Spleen (tissue), 11 donors: ENCODE measurements around the gene ALG12. TPM values are rescaled to one million over a fixed set of nuclear protein-coding genes. Genes with fewer than 3 reads are reported as not detected.

Source experiments
- DNase-seq: peaks from one replicate; pipeline ENCODE4 v3.0.0-alpha.2; 2020
- H3K27ac ChIP-seq, 8 donors: fragments of 200-600 bp; sonication (generic) in 7 of 8; 1 replicate in 4 of 8; 2 replicates in 4 of 8; pipeline versions ENCODE4 v1.5.0 to v1.8.0; 2016 to 2021; ENCODE audit warnings: inconsistent platforms in 4 of 8, mild to moderate bottlenecking in 4 of 8, moderate library complexity in 1 of 8
- H3K27me3 ChIP-seq, 7 donors: fragments of 200-600 bp; sonication (generic) in 6 of 7; replicated peaks in 1 of 7; 1 replicate in 4 of 7; 2 replicates in 3 of 7; pipeline versions ENCODE4 v1.5.0 to v1.8.0; 2016 to 2021; ENCODE audit warnings: inconsistent platforms in 3 of 7, mild to moderate bottlenecking in 1 of 7
- H3K36me3 ChIP-seq, 6 donors: fragments of 200-600 bp; sonication (generic) in 5 of 6; 1 replicate in 4 of 6; 2 replicates in 2 of 6; pipeline versions ENCODE4 v1.5.0 to v1.8.0; 2016 to 2021; ENCODE audit warnings: inconsistent platforms in 2 of 6
- H3K4me1 ChIP-seq, 6 donors: fragments of 200-600 bp; sonication (generic) in 5 of 6; 1 replicate in 3 of 6; 2 replicates in 3 of 6; pipeline versions ENCODE4 v1.5.0 to v1.8.0; 2016 to 2021; ENCODE audit warnings: inconsistent platforms in 3 of 6
- H3K4me3 ChIP-seq, 8 donors: fragments of 200-600 bp; sonication (generic) in 7 of 8; 1 replicate in 4 of 8; 2 replicates in 4 of 8; pipeline versions ENCODE4 v1.5.0 to v1.8.0; 2016 to 2021; ENCODE audit warnings: inconsistent platforms in 4 of 8, mild to moderate bottlenecking in 4 of 8, moderate library complexity in 2 of 8
- H3K9me3 ChIP-seq, 8 donors: fragments of 200-600 bp; sonication (generic) in 7 of 8; 1 replicate in 4 of 8; 2 replicates in 4 of 8; pipeline versions ENCODE4 v1.5.0 to v1.8.0; 2016 to 2021; ENCODE audit warnings: inconsistent platforms in 4 of 8
- POLR2A ChIP-seq, 3 donors: fragments of 450-650 bp; IDR thresholded peaks; one replicate each; pipeline ENCODE4 v1.5.1; 2017; ENCODE audit warnings: antibody characterized with exemption in 3 of 3, mild to moderate bottlenecking in 1 of 3
- POLR2AphosphoS5 ChIP-seq, 3 donors: sonication (generic); formaldehyde crosslinking; IDR thresholded peaks; one replicate each; pipeline ENCODE4 v1.5.1; 2017; ENCODE audit warnings: antibody characterized with exemption in 3 of 3
- WGBS, 5 donors: extraction: QIAGEN DNeasy Blood & Tissue Kit in 3 of 5; methylation state at CpG; one replicate each; pipeline versions ENCODE4 v1.1.5 to v1.1.7; 2013 to 2018; 5-methylcytosine and 5-hydroxymethylcytosine counted together
- intact Hi-C: fragments of 100-400 bp; cut with DNase I; formaldehyde crosslinking; loops from one replicate; pipeline ENCODE4 v1.15.0; 2023; ENCODE audit warnings: low total_unique reads
- polyA plus RNA-seq, 3 donors: library from polyadenylated mRNA; stranded (reverse); fragments of 200-250 nt; gene quantifications; one replicate each; pipeline ENCODE4 v1.2.1, GENCODE V29; 2013
- total RNA-seq, 7 donors: library from RNA; depleted of rRNA in 3 of 7; stranded (reverse); fragments of >200 nt in 3 of 7; fragmentation: NEBNext Ultra II Directional in 4 of 7; extraction: Animal tissue kit (Norgen Biotek cat#: 25700) in 4 of 7; gene quantifications; one replicate each; pipeline versions ENCODE4 v1.1.0 to v1.2.1, GENCODE V29; 2016 to 2021
- TF ChIP-seq, protein P1 (sequence below), 11 experiments: fragments of 200-600 bp in 7 of 11; fragments of 450-650 bp in 4 of 11; sonication (generic) in 4 of 11; IDR thresholded peaks in 8 of 11; conservative IDR thresholded peaks in 3 of 11; 1 replicate in 7 of 11; 2 replicates in 4 of 11; pipeline versions ENCODE4 v1.4.0 to v1.8.0; 2016 to 2021; ENCODE audit warnings: antibody characterized with exemption in 11 of 11, inconsistent platforms in 4 of 11, mild to moderate bottlenecking in 1 of 11
- donor health status: healthy with polysubstance abuse.
- donor health status: DM: no; HTN: no; CAD: no; lungs with moderate emphysema.
- donor health status: DM: no; HTN: no; CAD: no.
- donor health status: Bipolar disorder and iron deficiency.
- donor health status: healthy.
- donor health status: DM: no; HTN: no; CAD: no.
- donor health status: DM: yes; HTN: yes; CAD: no.

The ALG12 gene
- total and polyA plus RNA-seq, 10 donors: 5.7 to 20.1 (median 11.8) TPM

DNA sequence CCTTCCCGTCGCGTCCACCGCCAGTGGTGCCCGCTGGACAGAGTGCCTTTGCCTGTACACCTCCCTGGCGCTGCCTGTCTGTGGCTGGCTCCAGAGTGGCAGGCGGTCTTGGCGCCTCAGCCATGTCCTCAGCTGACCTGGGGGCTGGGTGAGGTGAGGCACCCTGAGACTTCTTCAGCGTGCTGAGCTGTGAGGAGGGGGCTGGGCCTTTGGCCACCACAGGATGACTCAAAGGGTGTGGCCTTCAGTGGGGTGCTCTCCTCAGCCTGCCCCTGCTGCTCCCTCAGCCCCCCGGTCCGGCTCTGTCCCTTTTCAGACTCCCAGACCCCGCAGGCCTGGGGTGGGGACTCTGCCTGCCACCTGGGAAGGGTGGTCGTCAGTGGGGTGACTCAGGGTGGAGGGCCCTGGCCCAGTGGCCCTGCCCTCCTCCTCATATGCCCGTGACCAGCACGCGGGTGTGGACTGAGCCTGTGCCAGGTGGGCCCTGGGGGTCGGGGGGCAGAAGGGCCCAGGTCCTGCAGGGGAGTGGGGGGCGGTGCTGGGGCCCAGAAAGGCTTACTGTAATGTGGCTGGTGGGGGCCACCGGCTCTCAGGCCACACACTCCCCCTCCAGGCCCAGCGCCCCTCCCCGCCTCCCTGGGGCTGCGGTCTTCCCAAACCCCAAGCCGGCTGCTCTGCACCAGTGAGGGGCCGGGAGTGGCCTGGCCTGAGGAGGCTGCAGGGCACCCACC is 16.1 kb upstream of the ALG12 start:
- Histone ChIP-seq H3K27me3 (peaks cover 0 to 1% (median 0%) of the 10 kb centered on the region in 7 donors), H3K9me3 (no peaks in the 10 kb centered on the region), H3K4me3 (peak overlapping the region; percentile 38 to 81 (median 46)), H3K27ac (peak overlapping the region; percentile 90 to 100 (median 97)), H3K36me3 (no peaks in the 10 kb centered on the region), H3K4me1 (peaks cover 60 to 95% (median 88%) of the 10 kb centered on the region in 6 donors)
- WGBS, 5 donors: 20 to 42% (median 38%) methylated on average over 1 to 24 of the region's 24 CpGs
- peak; percentile 91 for DNase-seq
- peak; percentile 57 to 83 (median 58) for TF ChIP-seq POLR2AphosphoS5 (IDR thresholded peaks at IDR 0.05)
- TF ChIP-seq, protein P1, sequence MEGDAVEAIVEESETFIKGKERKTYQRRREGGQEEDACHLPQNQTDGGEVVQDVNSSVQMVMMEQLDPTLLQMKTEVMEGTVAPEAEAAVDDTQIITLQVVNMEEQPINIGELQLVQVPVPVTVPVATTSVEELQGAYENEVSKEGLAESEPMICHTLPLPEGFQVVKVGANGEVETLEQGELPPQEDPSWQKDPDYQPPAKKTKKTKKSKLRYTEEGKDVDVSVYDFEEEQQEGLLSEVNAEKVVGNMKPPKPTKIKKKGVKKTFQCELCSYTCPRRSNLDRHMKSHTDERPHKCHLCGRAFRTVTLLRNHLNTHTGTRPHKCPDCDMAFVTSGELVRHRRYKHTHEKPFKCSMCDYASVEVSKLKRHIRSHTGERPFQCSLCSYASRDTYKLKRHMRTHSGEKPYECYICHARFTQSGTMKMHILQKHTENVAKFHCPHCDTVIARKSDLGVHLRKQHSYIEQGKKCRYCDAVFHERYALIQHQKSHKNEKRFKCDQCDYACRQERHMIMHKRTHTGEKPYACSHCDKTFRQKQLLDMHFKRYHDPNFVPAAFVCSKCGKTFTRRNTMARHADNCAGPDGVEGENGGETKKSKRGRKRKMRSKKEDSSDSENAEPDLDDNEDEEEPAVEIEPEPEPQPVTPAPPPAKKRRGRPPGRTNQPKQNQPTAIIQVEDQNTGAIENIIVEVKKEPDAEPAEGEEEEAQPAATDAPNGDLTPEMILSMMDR (IDR thresholded peaks at IDR 0.05 in 8 of 11, conservative IDR thresholded peaks at IDR 0.05 in 3 of 11): no peak
- intact Hi-C loops: loop anchor here (5.0 kb wide), 2 partner anchors 38 to 58 kb away; no protein-coding TSS in a partner anchor

DNA sequence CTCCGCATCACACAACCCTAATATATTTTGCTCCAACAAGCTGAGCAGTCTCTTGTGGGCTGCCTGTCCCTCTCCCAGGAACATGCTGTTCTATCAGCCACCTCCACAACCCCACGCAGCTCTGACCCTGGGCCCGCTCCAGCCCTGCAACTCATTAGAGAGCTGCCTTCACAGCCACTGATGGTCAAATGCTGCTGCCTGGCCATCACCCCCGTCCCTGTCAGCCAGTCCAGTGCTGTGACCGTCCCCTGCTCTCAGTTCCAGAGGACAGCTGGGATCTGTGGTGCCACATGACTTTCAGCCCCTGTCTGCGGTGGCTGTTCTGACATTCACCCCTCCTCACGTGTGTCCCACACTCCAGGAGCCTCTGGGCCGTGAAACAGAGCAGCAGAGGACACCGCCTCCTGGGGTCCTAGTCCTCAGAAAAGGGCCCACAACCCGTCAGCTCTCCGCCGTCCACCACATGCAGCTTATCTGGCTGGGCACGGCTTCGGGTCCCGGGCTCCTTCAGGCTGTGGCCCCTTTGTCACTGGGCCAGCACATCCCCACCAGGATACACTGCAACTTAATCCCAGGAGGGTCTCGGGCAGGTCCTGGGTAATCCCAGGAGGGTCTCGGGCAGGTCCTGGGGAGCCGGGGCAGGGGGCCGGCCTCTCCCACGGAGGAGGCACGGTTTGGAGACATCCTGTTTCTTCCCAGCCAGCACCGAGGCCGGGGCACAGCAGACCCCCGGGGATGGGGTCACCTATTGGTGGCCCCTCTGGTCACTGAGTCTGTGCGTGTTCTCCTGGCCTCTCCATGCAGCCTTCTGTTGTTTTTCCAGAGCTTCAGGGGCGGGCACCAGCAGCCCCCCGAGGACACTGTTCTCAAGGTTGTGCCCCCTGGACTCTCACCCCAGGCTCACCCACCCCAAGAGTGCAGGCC is 15.3 kb upstream of the ALG12 start:
- TF ChIP-seq, protein P1 (IDR thresholded peaks at IDR 0.05 in 8 of 11, conservative IDR thresholded peaks at IDR 0.05 in 3 of 11): no peak
- peak; percentile 74 to 77 (median 74) for TF ChIP-seq POLR2AphosphoS5 (IDR thresholded peaks at IDR 0.05)
- Histone ChIP-seq H3K4me1 (peaks cover 56 to 93% (median 90%) of the 10 kb centered on the region in 6 donors), H3K9me3 (no peaks in the 10 kb centered on the region), H3K4me3 (peak overlapping the region in 6 of 8 donors; percentile 38 to 81 (median 46)), H3K36me3 (no peaks in the 10 kb centered on the region), H3K27me3 (peaks cover 0 to 10% (median 0%) of the 10 kb centered on the region in 7 donors), H3K27ac (peak overlapping the region; percentile 90 to 100 (median 97))
- WGBS, 5 donors: 75 to 84% (median 84%) methylated on average over 14 to 27 of the region's 27 CpGs
- intact Hi-C loops: loop anchor here (5.0 kb wide), 2 partner anchors 39 to 59 kb away; no protein-coding TSS in a partner anchor
- DNase-seq: peak; percentile 83

DNA sequence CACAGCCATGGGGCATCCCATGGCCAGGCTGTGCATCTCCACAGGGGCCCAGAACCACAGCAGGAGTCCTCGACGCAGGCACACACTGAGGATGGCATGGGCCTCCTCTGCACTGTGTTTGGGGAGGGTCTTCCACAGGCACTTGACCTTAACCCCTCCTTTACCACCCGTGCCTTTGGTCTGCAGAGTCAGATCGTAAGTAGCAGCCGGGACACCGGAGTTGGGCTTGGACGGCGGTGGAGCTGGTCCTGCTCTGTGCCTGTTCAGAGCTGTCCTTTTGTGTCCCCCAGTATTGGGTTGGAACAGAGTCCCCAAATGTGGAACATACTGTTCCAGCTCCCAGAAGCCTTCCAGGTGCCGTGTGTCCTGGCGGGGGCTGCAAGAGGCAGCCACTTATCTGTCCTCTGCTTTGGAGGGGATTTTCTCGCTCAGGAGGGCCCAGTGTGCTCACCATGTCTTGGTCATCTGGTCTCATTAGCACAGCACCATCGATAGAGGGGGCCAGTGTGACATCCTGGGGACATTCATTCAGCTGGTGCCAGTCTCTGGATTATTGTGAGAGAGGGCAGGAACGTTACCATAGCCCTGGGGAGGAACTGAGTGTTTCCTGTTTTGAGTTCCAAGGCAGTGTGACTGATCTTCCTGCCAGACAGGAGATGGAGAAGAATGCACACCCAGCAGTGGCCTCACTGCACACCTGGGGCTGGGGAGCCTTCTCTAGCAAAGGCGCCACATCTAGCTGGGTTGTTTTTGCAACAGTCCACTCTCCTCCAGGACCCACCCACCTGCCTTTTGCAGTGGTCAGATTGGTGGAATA is 12.6 kb upstream of the ALG12 start:
- no peak for DNase-seq
- peaks cover 44 to 77% (median 71%) of the 10 kb centered on the region in 6 donors for H3K4me1 ChIP-seq
- peak overlapping the region in 2 of 8 donors; percentile 1 to 49 for H3K4me3 ChIP-seq
- no peaks in the 10 kb centered on the region for H3K9me3 ChIP-seq
- peaks cover 0 to 12% (median 0%) of the 10 kb centered on the region in 7 donors for H3K27me3 ChIP-seq
- TF ChIP-seq POLR2A (IDR thresholded peaks at IDR 0.05) (no peak), POLR2AphosphoS5 (IDR thresholded peaks at IDR 0.05) (peak in 2 of 3 donors; percentile 76 to 93)
- TF ChIP-seq, protein P1 (IDR thresholded peaks at IDR 0.05 in 8 of 11, conservative IDR thresholded peaks at IDR 0.05 in 3 of 11): peak; percentile 40 to 94 (median 77)
- peak overlapping the region; percentile 46 to 100 (median 88) for H3K27ac ChIP-seq
- peaks cover 0 to 16% (median 0%) of the 10 kb centered on the region in 6 donors for H3K36me3 ChIP-seq
- intact Hi-C loops: loop anchor here (5.0 kb wide), 2 partner anchors 41 to 61 kb away; no protein-coding TSS in a partner anchor
- 6 to 50% (median 35%) methylated on average over 6 to 14 of the region's 14 CpGs for WGBS, 5 donors
